ENCODE measurements around the gene AJM1. TPM values are rescaled to one million over a fixed set of nuclear protein-coding genes. Genes with fewer than 3 reads are reported as not detected.
"Not testable (repeated sequence)": the region's sequence is repeated elsewhere in the genome, so short reads cannot be mapped to it uniquely, and the experiment has no call there.

The AJM1 gene
- total RNA-seq (ENCODE audit: unreplicated experiment), result 0.80 TPM
- long read RNA-seq, result 0 reads

DNA sequence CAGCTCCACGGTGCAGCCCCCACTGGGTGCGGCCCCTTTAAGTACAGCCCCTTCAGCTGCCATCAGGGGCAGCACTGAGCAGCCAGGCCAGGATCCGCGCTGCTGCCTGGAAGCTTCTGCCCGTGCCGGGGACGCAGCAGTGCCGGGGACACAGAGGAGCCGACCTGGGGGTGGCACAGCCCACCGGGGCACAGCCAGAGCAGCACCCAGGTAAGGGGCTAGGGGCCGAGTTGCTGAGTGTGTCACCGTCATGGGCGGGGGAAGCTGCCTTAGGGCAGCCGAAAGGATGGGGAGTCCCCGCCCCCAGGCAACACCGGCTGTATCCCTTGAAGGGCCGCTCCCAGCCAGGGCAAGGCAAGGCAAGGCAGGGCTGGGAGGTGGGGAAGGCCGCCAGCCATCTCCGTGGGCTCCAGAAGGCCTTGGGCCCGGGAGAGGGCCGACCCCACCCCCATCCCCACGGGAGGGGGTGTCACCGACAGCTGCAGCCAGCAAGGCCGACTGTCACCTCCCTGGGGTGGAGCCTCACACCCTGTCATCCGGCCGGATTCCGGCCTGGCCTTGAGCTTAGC lies at the start of gene AJM1:
Gene AJM1, plus strand, starts transcription at position 99 of the 569 bp plus-strand sequence. CDS start 1,937 bp downstream, outside the sequence.
- peak; percentile 88 for DNase-seq (ENCODE audit: low spot score)
- not testable (repeated sequence) for H3K27ac Mint-ChIP-seq (ENCODE audit: unreplicated experiment); H3K27me3 Mint-ChIP-seq (ENCODE audit: unreplicated experiment); H3K4me1 Mint-ChIP-seq (ENCODE audit: unreplicated experiment); H3K36me3 Mint-ChIP-seq (ENCODE audit: low read depth, unreplicated experiment); H3K9me3 Mint-ChIP-seq (ENCODE audit: unreplicated experiment); H3K4me3 Mint-ChIP-seq (ENCODE audit: unreplicated experiment)
- TF ChIP-seq, protein P1, sequence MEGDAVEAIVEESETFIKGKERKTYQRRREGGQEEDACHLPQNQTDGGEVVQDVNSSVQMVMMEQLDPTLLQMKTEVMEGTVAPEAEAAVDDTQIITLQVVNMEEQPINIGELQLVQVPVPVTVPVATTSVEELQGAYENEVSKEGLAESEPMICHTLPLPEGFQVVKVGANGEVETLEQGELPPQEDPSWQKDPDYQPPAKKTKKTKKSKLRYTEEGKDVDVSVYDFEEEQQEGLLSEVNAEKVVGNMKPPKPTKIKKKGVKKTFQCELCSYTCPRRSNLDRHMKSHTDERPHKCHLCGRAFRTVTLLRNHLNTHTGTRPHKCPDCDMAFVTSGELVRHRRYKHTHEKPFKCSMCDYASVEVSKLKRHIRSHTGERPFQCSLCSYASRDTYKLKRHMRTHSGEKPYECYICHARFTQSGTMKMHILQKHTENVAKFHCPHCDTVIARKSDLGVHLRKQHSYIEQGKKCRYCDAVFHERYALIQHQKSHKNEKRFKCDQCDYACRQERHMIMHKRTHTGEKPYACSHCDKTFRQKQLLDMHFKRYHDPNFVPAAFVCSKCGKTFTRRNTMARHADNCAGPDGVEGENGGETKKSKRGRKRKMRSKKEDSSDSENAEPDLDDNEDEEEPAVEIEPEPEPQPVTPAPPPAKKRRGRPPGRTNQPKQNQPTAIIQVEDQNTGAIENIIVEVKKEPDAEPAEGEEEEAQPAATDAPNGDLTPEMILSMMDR (IDR thresholded peaks at IDR 0.05; ENCODE audit: unreplicated experiment), result peak; percentile 88

DNA sequence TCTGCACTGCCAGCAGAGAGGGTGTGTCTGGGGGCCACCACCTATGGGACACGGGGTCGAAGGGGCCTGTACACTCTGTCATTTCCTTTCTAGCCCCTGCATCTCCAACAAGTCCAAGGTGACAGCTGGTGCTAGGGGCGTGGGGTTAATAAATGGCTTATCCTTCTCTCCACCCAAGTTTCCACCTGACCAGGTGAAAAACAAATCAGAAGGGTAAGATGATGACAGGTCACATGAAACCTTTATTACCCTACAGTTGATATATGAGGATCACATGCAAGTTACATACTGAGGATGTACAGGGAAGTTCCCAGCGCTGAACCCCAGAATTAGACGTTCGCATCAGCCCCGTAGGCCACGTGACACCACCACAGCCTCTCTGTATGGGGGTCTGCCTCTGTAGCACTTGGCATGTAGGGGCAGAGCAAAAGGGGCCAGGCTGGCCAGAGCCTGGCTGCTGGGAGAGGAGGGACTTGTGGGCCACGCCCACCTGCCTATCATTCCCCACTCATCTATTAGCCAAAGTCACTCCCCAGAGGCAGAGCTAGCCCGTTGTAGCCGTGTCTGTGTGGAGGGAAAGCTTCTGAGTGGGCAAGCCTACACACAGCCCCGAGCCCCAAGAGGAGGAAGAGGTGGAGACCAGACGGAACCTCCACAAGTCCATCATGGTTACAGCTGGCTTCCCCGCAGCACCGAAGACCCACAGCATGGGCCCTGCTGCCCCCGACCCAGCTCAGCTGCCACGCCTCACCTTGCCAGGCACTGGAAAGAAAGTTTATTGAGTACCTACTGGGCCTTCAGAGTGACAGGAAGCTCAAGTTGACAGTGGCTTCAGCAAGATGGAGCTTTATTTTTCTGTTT lies 49.0 kb upstream of the AJM1 start:
- Mint-ChIP-seq H3K4me3 (ENCODE audit: unreplicated experiment) (no peak overlapping the region), H3K4me1 (ENCODE audit: unreplicated experiment) (peaks cover 21% of the 10 kb centered on the region), H3K27ac (ENCODE audit: unreplicated experiment) (no peak overlapping the region), H3K36me3 (ENCODE audit: low read depth, unreplicated experiment) (peaks cover 5% of the 10 kb centered on the region), H3K9me3 (ENCODE audit: unreplicated experiment) (no peaks in the 10 kb centered on the region), H3K27me3 (ENCODE audit: unreplicated experiment) (peaks cover 3% of the 10 kb centered on the region)
- no peak for DNase-seq (ENCODE audit: low spot score)
- TF ChIP-seq, protein P1 (IDR thresholded peaks at IDR 0.05; ENCODE audit: unreplicated experiment), result no peak

GRCh38 chr9:136794281-136794999 lies 47.8 kb upstream of the AJM1 start:
- Mint-ChIP-seq H3K27me3 (ENCODE audit: unreplicated experiment) (peaks cover 3% of the 10 kb centered on the region), H3K4me3 (ENCODE audit: unreplicated experiment) (peak overlapping the region; percentile 11), H3K9me3 (ENCODE audit: unreplicated experiment) (no peaks in the 10 kb centered on the region), H3K4me1 (ENCODE audit: unreplicated experiment) (peaks cover 21% of the 10 kb centered on the region), H3K27ac (ENCODE audit: unreplicated experiment) (no peak overlapping the region), H3K36me3 (ENCODE audit: low read depth, unreplicated experiment) (peaks cover 5% of the 10 kb centered on the region)
- TF ChIP-seq, protein P1 (IDR thresholded peaks at IDR 0.05; ENCODE audit: unreplicated experiment), result no peak
- DNase-seq (ENCODE audit: low spot score), result no peak

DNA sequence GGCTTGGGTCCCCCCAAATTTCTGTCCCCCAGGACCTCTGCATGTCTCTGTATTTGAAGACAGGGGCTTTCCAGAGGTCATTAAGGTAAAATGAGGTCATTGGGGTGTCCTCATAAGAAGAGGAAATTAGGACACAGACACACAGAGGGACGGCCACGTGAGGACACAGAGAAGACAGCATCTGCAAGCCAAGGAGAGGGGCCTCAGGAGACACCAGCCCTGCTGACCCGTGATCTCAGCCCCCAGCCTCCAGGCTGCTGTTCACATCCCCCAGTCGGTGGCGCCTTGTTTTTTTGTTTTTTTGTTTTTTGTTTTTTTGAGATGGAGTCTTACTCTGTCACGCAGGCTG lies 47.3 kb upstream of the AJM1 start:
- H3K9me3 Mint-ChIP-seq (ENCODE audit: unreplicated experiment), result no peaks in the 10 kb centered on the region
- H3K4me3 Mint-ChIP-seq (ENCODE audit: unreplicated experiment), result no peak overlapping the region
- DNase-seq (ENCODE audit: low spot score), result no peak
- peaks cover 3% of the 10 kb centered on the region for H3K27me3 Mint-ChIP-seq (ENCODE audit: unreplicated experiment)
- TF ChIP-seq, protein P1 (IDR thresholded peaks at IDR 0.05; ENCODE audit: unreplicated experiment), result no peak
- peaks cover 5% of the 10 kb centered on the region for H3K36me3 Mint-ChIP-seq (ENCODE audit: low read depth, unreplicated experiment)
- H3K4me1 Mint-ChIP-seq (ENCODE audit: unreplicated experiment), result peaks cover 21% of the 10 kb centered on the region
- no peak overlapping the region for H3K27ac Mint-ChIP-seq (ENCODE audit: unreplicated experiment)

Measured in endothelial cell (in vitro differentiated cells).